ENCODE results near the gene CDHR3.
A peak's percentile ranks its signal among the peaks of the same experiment; 100 is the strongest.

Gene CDHR3

GRCh38 chr7:106031300-106032035 lies 68.4 kb downstream of the CDHR3 start:
- DNase-seq: no peak

GRCh38 chr7:106032295-106032694 lies 69.2 kb downstream of the CDHR3 start:
- no peak for DNase-seq

- no peak for DNase-seq
Observed at GRCh38 chr7:106033735-106034134, 70.7 kb downstream of the CDHR3 start.

- DNase-seq: no peak
Observed at GRCh38 chr7:106034383-106034782, 71.3 kb downstream of the CDHR3 start.

GRCh38 chr7:106035568-106035967 lies 72.5 kb downstream of the CDHR3 start:
- no peak for DNase-seq

GRCh38 chr7:106036004-106036403 lies 72.9 kb downstream of the CDHR3 start:
- no peak for DNase-seq

GRCh38 chr7:106037489-106038176 lies 74.6 kb downstream of the CDHR3 start:
- DNase-seq: no peak

- no peak for DNase-seq
Observed at GRCh38 chr7:106038289-106038688, 75.2 kb downstream of the CDHR3 start.

- no peak for DNase-seq
Observed at GRCh38 chr7:106038916-106039315, 75.9 kb downstream of the CDHR3 start.

GRCh38 chr7:106039486-106040060 lies 76.5 kb downstream of the CDHR3 start:
- no peak for DNase-seq

- peak; percentile 18 for DNase-seq
Observed at GRCh38 chr7:106041140-106041717, 78.2 kb downstream of the CDHR3 start.

- no peak for DNase-seq
Observed at GRCh38 chr7:106042196-106042611, 79.1 kb downstream of the CDHR3 start.

- DNase-seq: no peak
Observed at GRCh38 chr7:106045139-106045538, 82.1 kb downstream of the CDHR3 start.

- DNase-seq: no peak
Observed at GRCh38 chr7:106045586-106045985, 82.5 kb downstream of the CDHR3 start.

GRCh38 chr7:106047184-106047583 lies 84.1 kb downstream of the CDHR3 start:
- no peak for DNase-seq

- DNase-seq: no peak
Observed at GRCh38 chr7:106047818-106048705, 85.0 kb downstream of the CDHR3 start.

GRCh38 chr7:106048706-106049020 lies 85.6 kb downstream of the CDHR3 start:
- no peak for DNase-seq

GRCh38 chr7:106049139-106049752 lies 86.2 kb downstream of the CDHR3 start:
- no peak for DNase-seq

- DNase-seq: no peak
Observed at GRCh38 chr7:106050002-106050745, 87.1 kb downstream of the CDHR3 start.

- DNase-seq: no peak
Observed at GRCh38 chr7:106050746-106051117, 87.7 kb downstream of the CDHR3 start.

- no peak for DNase-seq
Observed at GRCh38 chr7:106052681-106053080, 89.6 kb downstream of the CDHR3 start.

- DNase-seq: no peak
Observed at GRCh38 chr7:106053109-106053508, 90.0 kb downstream of the CDHR3 start.

Measured in activated CD4-positive, alpha-beta T cell treated with anti-CD3 and anti-CD28 coated beads, Interleukin-2, amount 50 U/mL, for 1 hour (primary cell).